Measurements from ENCODE around the gene VAMP5.

GRCh38 chr2:85549095-85549494 is 35.1 kb upstream of the VAMP5 start:
- TF ChIP-seq CTCF (IDR thresholded peaks at IDR 0.05 in 8 of 11, conservative IDR thresholded peaks at IDR 0.05 in 3 of 11) (no peak), POLR2A (IDR thresholded peaks at IDR 0.05) (no peak), POLR2AphosphoS5 (IDR thresholded peaks at IDR 0.05) (no peak)

All from spleen (tissue), 7 donors.